ENCODE data around the gene RPL27.
"Not testable (repeated sequence)": the region's sequence is repeated elsewhere in the genome, so short reads cannot be mapped to it uniquely, and the experiment has no call there.

The RPL27 gene

GRCh38 chr17:42997984-42998938 is at the start of gene RPL27:
RPL27 (plus strand) TSS chr17:42998419; CDS start chr17:42998751, 332 bp downstream.
- Histone ChIP-seq H3K4me1 (ENCODE audit: control insufficient read depth, insufficient read depth, low read length) (peaks cover 12% of the 10 kb centered on the region; the same call in 1 of the 2 replicates), H3K27me3 (ENCODE audit: control insufficient read depth, insufficient read depth, low read length) (no peaks in the 10 kb centered on the region), H3K36me3 (ENCODE audit: control insufficient read depth, insufficient read depth, low read length) (peaks cover 44% of the 10 kb centered on the region), H3K9me3 (ENCODE audit: control insufficient read depth, insufficient read depth, low read length) (no peaks in the 10 kb centered on the region), H3K9ac (ENCODE audit: low read depth, low read length) (peak within 1 kb of the TSS; percentile 97), H3K27ac (ENCODE audit: low read depth, low read length) (peak within 1 kb of the TSS; percentile 98), H3K4me3 (ENCODE audit: low read depth, low read length) (peak within 1 kb of the TSS; percentile 99)

GRCh38 chr17:42950044-42950783 is 48.0 kb upstream of the RPL27 start:
- no peak overlapping the region for H3K27ac ChIP-seq (ENCODE audit: low read depth, low read length)
- H3K9me3 ChIP-seq (ENCODE audit: control insufficient read depth, insufficient read depth, low read length) = no peaks in the 10 kb centered on the region
- H3K9ac ChIP-seq (ENCODE audit: low read depth, low read length) = no peak overlapping the region
- H3K4me3 ChIP-seq (ENCODE audit: low read depth, low read length) = no peak overlapping the region
- no peaks in the 10 kb centered on the region for H3K27me3 ChIP-seq (ENCODE audit: control insufficient read depth, insufficient read depth, low read length)
- no peaks in the 10 kb centered on the region for H3K4me1 ChIP-seq (ENCODE audit: control insufficient read depth, insufficient read depth, low read length)
- peaks cover 59% of the 10 kb centered on the region for H3K36me3 ChIP-seq (ENCODE audit: control insufficient read depth, insufficient read depth, low read length)

DNA sequence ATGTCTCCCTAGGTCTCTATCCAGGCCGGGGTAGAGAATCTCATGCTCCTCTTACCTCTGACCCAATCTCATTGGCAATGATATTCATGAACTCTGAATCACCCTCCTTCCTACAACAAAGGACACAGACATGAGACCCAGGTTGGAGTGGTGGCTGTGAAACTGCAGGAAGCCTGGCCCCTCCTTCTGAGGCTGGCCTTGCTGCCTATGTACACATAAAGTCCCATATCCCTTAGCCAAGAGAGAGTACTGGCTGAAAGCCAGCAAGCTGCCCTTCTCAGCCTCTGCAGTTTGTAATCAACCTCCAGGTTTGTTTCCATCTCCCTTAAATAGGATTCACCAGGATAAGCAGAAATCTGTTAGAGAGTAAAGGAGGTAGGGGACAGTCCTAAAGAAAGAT is 44.5 kb upstream of the RPL27 start:
- Histone ChIP-seq H3K9ac (ENCODE audit: low read depth, low read length) (no peak overlapping the region), H3K4me1 (ENCODE audit: control insufficient read depth, insufficient read depth, low read length) (no peaks in the 10 kb centered on the region), H3K9me3 (ENCODE audit: control insufficient read depth, insufficient read depth, low read length) (no peaks in the 10 kb centered on the region), H3K27me3 (ENCODE audit: control insufficient read depth, insufficient read depth, low read length) (no peaks in the 10 kb centered on the region), H3K4me3 (ENCODE audit: low read depth, low read length) (no peak overlapping the region), H3K27ac (ENCODE audit: low read depth, low read length) (no peak overlapping the region), H3K36me3 (ENCODE audit: control insufficient read depth, insufficient read depth, low read length) (peaks cover 86% of the 10 kb centered on the region)

DNA sequence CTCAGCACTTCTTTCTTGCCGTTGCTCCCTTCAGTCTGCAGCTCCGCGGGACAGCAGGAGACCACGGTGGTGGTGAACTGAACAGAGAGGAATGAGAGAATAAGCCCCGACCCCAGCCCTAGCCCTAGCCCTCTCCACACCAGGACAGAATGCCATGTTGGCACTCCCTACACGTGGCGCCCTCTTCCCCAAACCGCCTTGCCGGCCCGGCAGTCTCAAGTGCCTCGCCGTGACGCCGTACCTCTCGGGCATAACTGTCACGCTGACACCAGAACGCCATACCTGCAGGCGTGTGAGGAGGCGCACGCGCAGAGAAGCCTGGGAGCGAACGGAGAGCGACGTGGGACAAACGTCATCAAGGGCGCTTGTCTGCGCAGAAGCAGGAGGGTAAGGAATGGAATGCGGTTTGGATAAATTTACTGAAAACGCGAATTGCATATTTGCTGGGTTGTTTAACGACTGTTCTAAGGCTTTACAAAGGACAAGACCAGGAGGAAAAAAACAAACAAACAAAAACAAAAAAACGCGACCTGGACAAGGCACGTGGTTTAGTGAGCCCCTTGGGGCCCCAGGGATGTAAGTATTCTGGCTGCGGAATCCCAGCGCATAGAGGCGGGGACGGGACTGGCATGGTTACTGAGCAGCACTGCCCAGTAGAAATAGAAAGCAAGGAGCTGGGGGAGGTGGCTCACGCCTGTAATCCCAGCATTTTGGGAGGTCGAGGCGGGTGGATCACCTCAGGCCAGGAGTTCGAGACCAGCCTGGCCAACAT is 33.9 kb upstream of the RPL27 start, which contains the start of gene AARSD1:
Gene AARSD1 (minus strand): TSS at position 294 of the 772 bp plus-strand sequence. CDS start 14 bp downstream, at position 280.
- Histone ChIP-seq H3K36me3 (ENCODE audit: control insufficient read depth, insufficient read depth, low read length) (peaks cover 34% of the 10 kb centered on the region), H3K9ac (ENCODE audit: low read depth, low read length) (peak within 1 kb of the TSS; percentile 65), H3K4me1 (ENCODE audit: control insufficient read depth, insufficient read depth, low read length) (no peaks in the 10 kb centered on the region), H3K27me3 (ENCODE audit: control insufficient read depth, insufficient read depth, low read length) (no peaks in the 10 kb centered on the region), H3K27ac (ENCODE audit: low read depth, low read length) (peak within 1 kb of the TSS; percentile 69), H3K4me3 (ENCODE audit: low read depth, low read length) (peak within 1 kb of the TSS; percentile 78), H3K9me3 (ENCODE audit: control insufficient read depth, insufficient read depth, low read length) (no peaks in the 10 kb centered on the region)

- no peaks in the 10 kb centered on the region for H3K9me3 ChIP-seq (ENCODE audit: control insufficient read depth, insufficient read depth, low read length)
- H3K4me1 ChIP-seq (ENCODE audit: control insufficient read depth, insufficient read depth, low read length) = no peaks in the 10 kb centered on the region
- no peak overlapping the region for H3K4me3 ChIP-seq (ENCODE audit: low read depth, low read length)
- no peak overlapping the region for H3K9ac ChIP-seq (ENCODE audit: low read depth, low read length)
- H3K27me3 ChIP-seq (ENCODE audit: control insufficient read depth, insufficient read depth, low read length) = no peaks in the 10 kb centered on the region
- H3K36me3 ChIP-seq (ENCODE audit: control insufficient read depth, insufficient read depth, low read length) = no peaks in the 10 kb centered on the region
- H3K27ac ChIP-seq (ENCODE audit: low read depth, low read length) = no peak overlapping the region
Measured at GRCh38 chr17:42967925-42968324, 30.3 kb upstream of the RPL27 start.

DNA sequence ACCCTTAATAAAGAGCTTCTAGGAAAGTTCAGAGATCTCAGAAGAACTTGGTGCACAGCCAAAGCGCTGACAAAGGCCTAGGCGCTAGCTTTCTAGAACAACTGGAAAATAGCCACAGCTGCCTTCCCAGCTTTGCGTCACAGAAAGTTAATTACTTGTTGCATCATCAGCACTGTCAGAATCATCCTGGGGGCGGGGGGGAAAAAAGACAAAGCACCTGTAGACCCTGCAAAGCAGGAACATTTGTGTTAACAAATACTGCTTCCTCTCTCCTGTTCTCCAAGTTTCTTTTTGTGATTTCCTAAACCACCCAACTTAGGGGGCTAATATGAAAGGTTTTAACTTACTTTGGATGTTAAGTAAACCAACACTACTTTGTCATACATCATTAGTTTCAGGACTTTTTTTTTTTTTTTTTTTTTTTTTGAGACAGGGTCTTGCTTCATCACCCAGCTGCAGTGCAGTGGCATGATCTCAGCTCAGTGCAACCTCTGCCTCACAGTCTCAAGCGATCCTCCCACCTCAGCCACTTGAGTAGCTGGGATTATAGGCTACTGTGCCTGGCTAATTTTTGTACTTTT is 29.1 kb upstream of the RPL27 start:
- Histone ChIP-seq H3K9me3 (ENCODE audit: control insufficient read depth, insufficient read depth, low read length) (no peaks in the 10 kb centered on the region), H3K36me3 (ENCODE audit: control insufficient read depth, insufficient read depth, low read length) (no peaks in the 10 kb centered on the region), H3K4me1 (ENCODE audit: control insufficient read depth, insufficient read depth, low read length) (no peaks in the 10 kb centered on the region), H3K4me3 (ENCODE audit: low read depth, low read length) (no peak overlapping the region), H3K27me3 (ENCODE audit: control insufficient read depth, insufficient read depth, low read length) (no peaks in the 10 kb centered on the region), H3K27ac (ENCODE audit: low read depth, low read length) (no peak overlapping the region), H3K9ac (ENCODE audit: low read depth, low read length) (no peak overlapping the region)

GRCh38 chr17:42971589-42971988 is 26.6 kb upstream of the RPL27 start:
- Histone ChIP-seq H3K9ac (ENCODE audit: low read depth, low read length) (no peak overlapping the region), H3K4me1 (ENCODE audit: control insufficient read depth, insufficient read depth, low read length) (no peaks in the 10 kb centered on the region), H3K4me3 (ENCODE audit: low read depth, low read length) (no peak overlapping the region), H3K27ac (ENCODE audit: low read depth, low read length) (no peak overlapping the region), H3K27me3 (ENCODE audit: control insufficient read depth, insufficient read depth, low read length) (no peaks in the 10 kb centered on the region), H3K9me3 (ENCODE audit: control insufficient read depth, insufficient read depth, low read length) (no peaks in the 10 kb centered on the region), H3K36me3 (ENCODE audit: control insufficient read depth, insufficient read depth, low read length) (no peaks in the 10 kb centered on the region)

GRCh38 chr17:42973323-42973722 is 24.9 kb upstream of the RPL27 start:
- not testable (repeated sequence) for H3K27me3 ChIP-seq (ENCODE audit: control insufficient read depth, insufficient read depth, low read length); H3K27ac ChIP-seq (ENCODE audit: low read depth, low read length); H3K9me3 ChIP-seq (ENCODE audit: control insufficient read depth, insufficient read depth, low read length); H3K36me3 ChIP-seq (ENCODE audit: control insufficient read depth, insufficient read depth, low read length); H3K4me1 ChIP-seq (ENCODE audit: control insufficient read depth, insufficient read depth, low read length); H3K9ac ChIP-seq (ENCODE audit: low read depth, low read length); H3K4me3 ChIP-seq (ENCODE audit: low read depth, low read length)

GRCh38 chr17:42975265-42975664 is 23.0 kb upstream of the RPL27 start:
- H3K9ac ChIP-seq (ENCODE audit: low read depth, low read length) = no peak overlapping the region
- no peak overlapping the region for H3K27ac ChIP-seq (ENCODE audit: low read depth, low read length)
- no peaks in the 10 kb centered on the region for H3K27me3 ChIP-seq (ENCODE audit: control insufficient read depth, insufficient read depth, low read length)
- H3K4me1 ChIP-seq (ENCODE audit: control insufficient read depth, insufficient read depth, low read length) = no peaks in the 10 kb centered on the region
- H3K9me3 ChIP-seq (ENCODE audit: control insufficient read depth, insufficient read depth, low read length) = no peaks in the 10 kb centered on the region
- no peaks in the 10 kb centered on the region for H3K36me3 ChIP-seq (ENCODE audit: control insufficient read depth, insufficient read depth, low read length)
- no peak overlapping the region for H3K4me3 ChIP-seq (ENCODE audit: low read depth, low read length)

GRCh38 chr17:42975701-42976100 is 22.5 kb upstream of the RPL27 start:
- not testable (repeated sequence) for H3K36me3 ChIP-seq (ENCODE audit: control insufficient read depth, insufficient read depth, low read length); H3K4me3 ChIP-seq (ENCODE audit: low read depth, low read length); H3K9ac ChIP-seq (ENCODE audit: low read depth, low read length); H3K27ac ChIP-seq (ENCODE audit: low read depth, low read length); H3K9me3 ChIP-seq (ENCODE audit: control insufficient read depth, insufficient read depth, low read length); H3K4me1 ChIP-seq (ENCODE audit: control insufficient read depth, insufficient read depth, low read length); H3K27me3 ChIP-seq (ENCODE audit: control insufficient read depth, insufficient read depth, low read length)
